ENCODE measurements around the gene BCAN. TPM values are rescaled to one million over a fixed set of nuclear protein-coding genes. Genes with fewer than 3 reads are reported as not detected.
A peak's percentile ranks its signal among the peaks of the same experiment; 100 is the strongest.

BCAN gene
- total and polyA plus RNA-seq, 2 of the 4 experiments (the other 2 are of a cell fraction) = 0.07 TPM; not detected in 1

DNA sequence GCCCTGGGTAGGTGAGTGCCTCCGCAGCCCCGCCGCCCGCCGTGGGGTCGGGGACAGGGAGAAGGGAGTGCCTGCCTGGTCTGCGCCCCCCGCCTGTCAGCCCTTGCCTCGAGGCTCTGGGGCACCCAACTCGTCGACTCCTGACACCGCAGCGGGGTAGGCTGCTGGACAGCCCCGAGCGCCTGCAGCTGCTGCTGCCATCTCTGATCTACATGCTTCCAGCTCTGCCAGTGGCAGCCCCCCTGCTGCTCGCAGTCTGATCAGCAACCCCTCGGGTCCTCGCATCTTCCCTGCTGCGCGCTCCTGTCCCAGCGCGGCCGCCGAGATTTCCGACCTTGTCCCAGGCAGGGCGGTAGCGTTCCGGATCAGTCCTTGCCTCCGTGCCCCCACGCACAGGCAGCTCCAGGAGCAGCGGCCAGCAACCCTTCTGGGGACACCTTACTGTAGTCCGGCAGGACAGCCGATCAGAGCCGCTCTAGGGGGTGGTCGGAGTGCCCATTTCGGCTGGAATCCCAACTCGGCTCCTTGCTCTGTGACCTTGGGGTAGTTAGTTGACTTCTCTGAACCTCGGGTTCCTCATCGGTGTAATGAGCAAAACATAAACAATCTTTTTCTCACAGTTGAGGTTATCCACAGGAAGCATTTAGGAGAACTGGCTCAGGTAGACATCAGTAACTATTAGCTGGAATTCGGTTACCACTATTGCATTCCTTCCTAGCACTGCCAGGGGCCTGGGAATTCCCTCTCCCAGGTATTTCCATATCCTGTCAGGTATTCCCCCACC lies 540 bp downstream of the BCAN start:
- Histone ChIP-seq H3K27ac (ENCODE audit: insufficient read depth, low read length) (no peak overlapping the region), H4K8ac (ENCODE audit: low read depth in 2 of 2, low read length in 2 of 2) (no peak overlapping the region), H2AFZ (replicated peaks; ENCODE audit: low read length, poor library complexity) (peak overlapping the region; percentile 61), H3K4me2 (ENCODE audit: low read depth, low read length) (peak overlapping the region; percentile 43; the same call in 1 of the 2 replicates), H3K18ac (ENCODE audit: low read depth, low read length) (no peak overlapping the region), H3K79me1 (ENCODE audit: low read depth in 1 of 2, low read length in 2 of 2) (no peaks in the 10 kb centered on the region), H2BK20ac (ENCODE audit: low read depth, low read length) (no peak overlapping the region), H3K14ac (replicated peaks; ENCODE audit: low read depth, low read length) (no peak overlapping the region), H3K56ac (ENCODE audit: extremely low read depth, insufficient read depth, low read length) (no peak overlapping the region), H4K20me1 (ENCODE audit: insufficient read depth, low read length) (peaks cover 11% of the 10 kb centered on the region; the same call in 1 of the 2 replicates), H3K9ac (ENCODE audit: low read depth, low read length) (no peak overlapping the region), H3K27me3 (ENCODE audit: control insufficient read depth, insufficient read depth, low read length) (peaks cover 95% of the 10 kb centered on the region), H4K91ac (ENCODE audit: insufficient read depth, low read depth, low read length) (no peak overlapping the region), H3K4me3 (ENCODE audit: insufficient read depth, low read depth, low read length) (no peak overlapping the region; the same call in 1 of the 2 replicates), H3K23ac (ENCODE audit: low read depth, low read length) (peak overlapping the region; percentile 49; the same call in 1 of the 2 replicates), H2AK9ac (replicated peaks; ENCODE audit: low read depth, low read length, poor library complexity) (no peak overlapping the region), H2BK120ac (ENCODE audit: low read depth, low read length) (no peak overlapping the region), H4K5ac (ENCODE audit: low read depth, low read length) (no peak overlapping the region), H2AK5ac (ENCODE audit: low read depth, low read length) (no peak overlapping the region), H3K4me1 (ENCODE audit: control insufficient read depth, insufficient read depth, low read length) (no peaks in the 10 kb centered on the region; the same call in 1 of the 2 replicates), H3K36me3 (ENCODE audit: control insufficient read depth, insufficient read depth, low read length) (no peaks in the 10 kb centered on the region), H3K4ac (ENCODE audit: low read depth, low read length) (no peak overlapping the region), H3K9me1 (ENCODE audit: insufficient read depth, low read length) (no peaks in the 10 kb centered on the region), H3K9me3 (ENCODE audit: control insufficient read depth, insufficient read depth, low read length) (0 out of 2 replicates have a peak, but pooled peaks cover 1% of the 10 kb centered on the region), H2BK5ac (ENCODE audit: low read depth, low read length, poor library complexity, severe bottlenecking) (no peak overlapping the region), H2BK15ac (ENCODE audit: low read depth, low read length) (no peak overlapping the region)
- BruUV-seq (replicated peaks) = no TSS peak
- ATAC-seq (ENCODE audit: low read depth) = peak; percentile 43
- dilution Hi-C loops (cut with HindIII; ENCODE audit: low sequenced_read_pairs, unreplicated experiment) = no loop called here
- WGBS, 2 experiments (ENCODE audit: extremely low coverage in 2 of 2, insufficient read length in 1 of 2) = 5% methylated on average over 22 of the region's 40 CpGs; no CpG with 5 or more reads in 1 of the 2 experiments
- POLR2A ChIA-PET (ENCODE audit: unreplicated experiment) = interaction anchor here (0.6 kb wide), 1 partner anchor 269 kb away, joined by 13 read pairs; no protein-coding TSS in a partner anchor
- intact Hi-C loops (cut with micrococcal nuclease) = no loop called here
- DNase-seq = no peak
- in situ Hi-C loops (cut with MboI; ENCODE audit: low sequenced_read_pairs) = no loop called here
- CTCF ChIA-PET = interaction anchor here (0.6 to 1.8 kb wide), 3 partner anchors 16 to 455 kb away, joined by 4 to 14 read pairs (median 5); no protein-coding TSS in a partner anchor
- TF ChIP-seq RFX5 (IDR thresholded peaks at IDR 0.05; ENCODE audit: low read depth, low read length) (no peak), CHD1 (IDR thresholded peaks at IDR 0.05; ENCODE audit: low read depth, low read length) (no peak), BHLHE40 (IDR thresholded peaks at IDR 0.05; ENCODE audit: low read depth, low read length) (no peak), CEBPB (IDR thresholded peaks at IDR 0.05; ENCODE audit: low read depth, low read length) (no peak), MAFK (IDR thresholded peaks at IDR 0.05; ENCODE audit: low read depth, low read length) (no peak), MAZ (IDR thresholded peaks at IDR 0.05; ENCODE audit: borderline replicate concordance, low read depth, low read length) (no peak), SMC3 (IDR thresholded peaks at IDR 0.05; ENCODE audit: low read depth, low read length) (no peak), MXI1 (IDR thresholded peaks at IDR 0.05; ENCODE audit: borderline replicate concordance, low read depth, low read length) (no peak), FOS (IDR thresholded peaks at IDR 0.05; ENCODE audit: low read depth, low read length) (no peak), NFE2L2 (IDR thresholded peaks at IDR 0.05; ENCODE audit: low read depth, low read length) (no peak), RAD21 (IDR thresholded peaks at IDR 0.05; ENCODE audit: low read length) (no peak)
- TF ChIP-seq, protein P1, sequence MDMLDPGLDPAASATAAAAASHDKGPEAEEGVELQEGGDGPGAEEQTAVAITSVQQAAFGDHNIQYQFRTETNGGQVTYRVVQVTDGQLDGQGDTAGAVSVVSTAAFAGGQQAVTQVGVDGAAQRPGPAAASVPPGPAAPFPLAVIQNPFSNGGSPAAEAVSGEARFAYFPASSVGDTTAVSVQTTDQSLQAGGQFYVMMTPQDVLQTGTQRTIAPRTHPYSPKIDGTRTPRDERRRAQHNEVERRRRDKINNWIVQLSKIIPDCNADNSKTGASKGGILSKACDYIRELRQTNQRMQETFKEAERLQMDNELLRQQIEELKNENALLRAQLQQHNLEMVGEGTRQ (IDR thresholded peaks at IDR 0.05; ENCODE audit: low read depth, low read length) = no peak
- TF ChIP-seq, protein P2, sequence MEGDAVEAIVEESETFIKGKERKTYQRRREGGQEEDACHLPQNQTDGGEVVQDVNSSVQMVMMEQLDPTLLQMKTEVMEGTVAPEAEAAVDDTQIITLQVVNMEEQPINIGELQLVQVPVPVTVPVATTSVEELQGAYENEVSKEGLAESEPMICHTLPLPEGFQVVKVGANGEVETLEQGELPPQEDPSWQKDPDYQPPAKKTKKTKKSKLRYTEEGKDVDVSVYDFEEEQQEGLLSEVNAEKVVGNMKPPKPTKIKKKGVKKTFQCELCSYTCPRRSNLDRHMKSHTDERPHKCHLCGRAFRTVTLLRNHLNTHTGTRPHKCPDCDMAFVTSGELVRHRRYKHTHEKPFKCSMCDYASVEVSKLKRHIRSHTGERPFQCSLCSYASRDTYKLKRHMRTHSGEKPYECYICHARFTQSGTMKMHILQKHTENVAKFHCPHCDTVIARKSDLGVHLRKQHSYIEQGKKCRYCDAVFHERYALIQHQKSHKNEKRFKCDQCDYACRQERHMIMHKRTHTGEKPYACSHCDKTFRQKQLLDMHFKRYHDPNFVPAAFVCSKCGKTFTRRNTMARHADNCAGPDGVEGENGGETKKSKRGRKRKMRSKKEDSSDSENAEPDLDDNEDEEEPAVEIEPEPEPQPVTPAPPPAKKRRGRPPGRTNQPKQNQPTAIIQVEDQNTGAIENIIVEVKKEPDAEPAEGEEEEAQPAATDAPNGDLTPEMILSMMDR (conservative IDR thresholded peaks at IDR 0.05; ENCODE audit: low read depth, low read length) = no peak
- TF ChIP-seq, protein P3, sequence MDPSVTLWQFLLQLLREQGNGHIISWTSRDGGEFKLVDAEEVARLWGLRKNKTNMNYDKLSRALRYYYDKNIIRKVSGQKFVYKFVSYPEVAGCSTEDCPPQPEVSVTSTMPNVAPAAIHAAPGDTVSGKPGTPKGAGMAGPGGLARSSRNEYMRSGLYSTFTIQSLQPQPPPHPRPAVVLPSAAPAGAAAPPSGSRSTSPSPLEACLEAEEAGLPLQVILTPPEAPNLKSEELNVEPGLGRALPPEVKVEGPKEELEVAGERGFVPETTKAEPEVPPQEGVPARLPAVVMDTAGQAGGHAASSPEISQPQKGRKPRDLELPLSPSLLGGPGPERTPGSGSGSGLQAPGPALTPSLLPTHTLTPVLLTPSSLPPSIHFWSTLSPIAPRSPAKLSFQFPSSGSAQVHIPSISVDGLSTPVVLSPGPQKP (IDR thresholded peaks at IDR 0.05; ENCODE audit: borderline replicate concordance, low read depth, low read length) = no peak

All from IMR-90 (cell line).